ENCODE results near the gene SPATA18.
A peak's percentile ranks its signal among the peaks of the same experiment; 100 is the strongest.

The SPATA18 gene

DNA sequence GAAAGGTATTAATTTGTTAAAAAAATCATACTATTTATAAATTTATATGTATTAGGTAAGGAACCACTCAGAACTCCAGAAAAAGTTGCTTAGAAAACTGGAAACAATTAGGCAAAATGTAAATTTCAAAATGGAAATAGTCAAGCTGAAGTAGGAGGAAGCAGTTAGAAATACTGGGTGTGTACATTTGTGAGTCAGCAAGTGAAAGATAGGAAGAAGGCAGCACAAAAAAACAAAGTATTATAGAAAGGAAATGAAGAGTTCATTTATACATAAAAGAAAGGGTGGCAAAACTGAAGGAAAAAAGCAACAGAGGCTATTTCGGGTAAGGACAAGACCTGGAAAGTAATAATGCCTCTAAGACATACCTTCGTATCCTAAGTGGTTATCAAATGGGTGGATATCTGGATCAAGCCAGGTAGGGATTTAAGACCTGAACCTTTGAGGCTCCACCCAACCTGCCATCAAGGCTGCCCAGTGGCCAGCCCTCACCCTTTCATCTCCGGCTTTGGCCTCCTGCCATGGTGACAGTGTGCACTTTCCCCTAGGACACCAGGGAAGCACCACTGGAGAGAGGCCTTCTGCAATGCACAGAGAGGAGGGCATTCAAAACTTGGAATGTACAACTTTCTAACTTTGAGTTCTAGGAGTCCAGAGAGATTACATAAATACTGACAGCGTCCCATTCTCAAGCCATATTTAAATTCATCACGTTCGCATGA is 31.0 kb upstream of the SPATA18 start, which contains the start of gene LRRC66:
LRRC66 (minus strand) TSS at position 428 of the 722 bp plus-strand sequence. CDS start 2,750 bp downstream, outside the sequence.
- no peaks in the 10 kb centered on the region for H3K27me3 ChIP-seq (ENCODE audit: control insufficient read depth in 1 of 2, insufficient read depth in 2 of 2, low read length in 2 of 2)
- no peaks in the 10 kb centered on the region for H3K4me1 ChIP-seq (ENCODE audit: control insufficient read depth, insufficient read depth, low read length)
- no peaks in the 10 kb centered on the region for H3K9me3 ChIP-seq (ENCODE audit: control insufficient read depth in 2 of 2, low read length in 2 of 2)
- H3K4me3 ChIP-seq (ENCODE audit: low read length in 2 of 2), result no peak within 1 kb of the TSS
- H3K9ac ChIP-seq (ENCODE audit: low read length in 2 of 2), result no peak within 1 kb of the TSS
- no peak within 1 kb of the TSS for H3K27ac ChIP-seq (ENCODE audit: low read length)
- peaks cover 13 to 17% of the 10 kb centered on the region in 2 donors for H3K36me3 ChIP-seq (ENCODE audit: control insufficient read depth in 2 of 2, insufficient read depth in 2 of 2, low read length in 2 of 2)

DNA sequence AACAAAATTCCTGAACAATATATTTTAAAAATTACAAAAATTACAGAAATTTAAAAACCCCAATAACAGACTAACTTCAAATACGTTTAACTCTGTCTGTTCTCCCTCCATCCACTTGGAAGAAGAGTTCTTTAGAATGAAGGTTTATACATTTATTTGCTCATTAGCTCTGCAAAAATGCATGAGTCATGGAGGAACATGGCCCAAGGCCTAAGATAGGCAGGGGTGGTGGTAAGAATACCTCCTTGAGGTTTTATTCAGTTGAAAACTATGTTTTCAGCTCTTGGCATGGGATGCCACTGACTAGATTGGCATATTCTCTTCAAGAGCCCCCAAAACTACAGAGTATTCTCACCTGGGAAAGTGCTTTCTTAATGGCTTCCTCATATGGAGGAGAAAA is 22.1 kb upstream of the SPATA18 start:
- no peak overlapping the region for H3K27ac ChIP-seq (ENCODE audit: low read length)
- H3K4me3 ChIP-seq (ENCODE audit: low read length in 2 of 2), result no peak overlapping the region
- no peaks in the 10 kb centered on the region for H3K27me3 ChIP-seq (ENCODE audit: control insufficient read depth in 1 of 2, insufficient read depth in 2 of 2, low read length in 2 of 2)
- no peaks in the 10 kb centered on the region for H3K9me3 ChIP-seq (ENCODE audit: control insufficient read depth in 2 of 2, low read length in 2 of 2)
- H3K36me3 ChIP-seq (ENCODE audit: control insufficient read depth in 2 of 2, insufficient read depth in 2 of 2, low read length in 2 of 2), result peaks cover 17 to 19% of the 10 kb centered on the region in 2 donors
- H3K9ac ChIP-seq (ENCODE audit: low read length in 2 of 2), result no peak overlapping the region
- no peaks in the 10 kb centered on the region for H3K4me1 ChIP-seq (ENCODE audit: control insufficient read depth, insufficient read depth, low read length)

- no peak overlapping the region for H3K9ac ChIP-seq (ENCODE audit: low read length in 2 of 2)
- H3K27ac ChIP-seq (ENCODE audit: low read length), result no peak overlapping the region
- H3K4me1 ChIP-seq (ENCODE audit: control insufficient read depth, insufficient read depth, low read length), result no peaks in the 10 kb centered on the region
- H3K27me3 ChIP-seq (ENCODE audit: control insufficient read depth in 1 of 2, insufficient read depth in 2 of 2, low read length in 2 of 2), result no peaks in the 10 kb centered on the region
- no peak overlapping the region for H3K4me3 ChIP-seq (ENCODE audit: low read length in 2 of 2)
- peaks cover 7 to 10% of the 10 kb centered on the region in 2 donors for H3K36me3 ChIP-seq (ENCODE audit: control insufficient read depth in 2 of 2, insufficient read depth in 2 of 2, low read length in 2 of 2)
- no peaks in the 10 kb centered on the region for H3K9me3 ChIP-seq (ENCODE audit: control insufficient read depth in 2 of 2, low read length in 2 of 2)
Observed at GRCh38 chr4:52032005-52032404, 19.1 kb upstream of the SPATA18 start.

- Histone ChIP-seq H3K9me3 (ENCODE audit: control insufficient read depth in 2 of 2, low read length in 2 of 2) (no peaks in the 10 kb centered on the region), H3K4me1 (ENCODE audit: control insufficient read depth, insufficient read depth, low read length) (no peaks in the 10 kb centered on the region), H3K36me3 (ENCODE audit: control insufficient read depth in 2 of 2, insufficient read depth in 2 of 2, low read length in 2 of 2) (peaks cover 0 to 2% of the 10 kb centered on the region in 2 donors), H3K4me3 (ENCODE audit: low read length in 2 of 2) (no peak overlapping the region), H3K27ac (ENCODE audit: low read length) (no peak overlapping the region), H3K27me3 (ENCODE audit: control insufficient read depth in 1 of 2, insufficient read depth in 2 of 2, low read length in 2 of 2) (no peaks in the 10 kb centered on the region), H3K9ac (ENCODE audit: low read length in 2 of 2) (no peak overlapping the region)
Observed at GRCh38 chr4:52035190-52035589, 15.9 kb upstream of the SPATA18 start.

- H3K27ac ChIP-seq (ENCODE audit: low read length), result no peak overlapping the region
- peak overlapping the region; percentile 64 to 75 for H3K9ac ChIP-seq (ENCODE audit: low read length in 2 of 2)
- H3K4me1 ChIP-seq (ENCODE audit: control insufficient read depth, insufficient read depth, low read length), result no peaks in the 10 kb centered on the region
- no peaks in the 10 kb centered on the region for H3K9me3 ChIP-seq (ENCODE audit: control insufficient read depth in 2 of 2, low read length in 2 of 2)
- peak overlapping the region; percentile 81 to 86 for H3K4me3 ChIP-seq (ENCODE audit: low read length in 2 of 2)
- H3K36me3 ChIP-seq (ENCODE audit: control insufficient read depth in 2 of 2, insufficient read depth in 2 of 2, low read length in 2 of 2), result no peaks in the 10 kb centered on the region
- no peaks in the 10 kb centered on the region for H3K27me3 ChIP-seq (ENCODE audit: control insufficient read depth in 1 of 2, insufficient read depth in 2 of 2, low read length in 2 of 2)
Observed at GRCh38 chr4:52036886-52037530, 14.1 kb upstream of the SPATA18 start.

DNA sequence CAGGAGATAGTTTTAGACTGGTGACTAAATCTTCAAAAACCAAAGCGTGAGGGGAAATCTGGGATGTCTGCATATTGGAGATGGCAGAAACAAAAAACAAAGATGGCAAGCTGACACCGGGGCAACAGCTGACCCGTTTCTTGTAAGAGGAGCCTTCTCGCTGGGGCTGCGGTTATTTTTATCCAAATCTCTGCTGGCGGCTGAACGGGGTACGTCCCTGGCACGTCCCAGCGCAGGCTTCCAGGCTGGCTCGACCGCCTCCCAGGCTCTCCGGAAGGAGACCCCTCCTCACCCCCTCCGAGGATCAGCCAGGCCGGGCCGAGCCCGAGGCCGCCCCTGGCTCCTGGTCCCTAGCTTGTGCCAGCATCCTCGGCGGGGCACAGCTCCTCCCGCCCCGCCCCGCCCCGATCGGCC is 13.4 kb upstream of the SPATA18 start:
- Histone ChIP-seq H3K9ac (ENCODE audit: low read length in 2 of 2) (peak overlapping the region; percentile 64 to 75), H3K9me3 (ENCODE audit: control insufficient read depth in 2 of 2, low read length in 2 of 2) (no peaks in the 10 kb centered on the region), H3K27ac (ENCODE audit: low read length) (no peak overlapping the region), H3K27me3 (ENCODE audit: control insufficient read depth in 1 of 2, insufficient read depth in 2 of 2, low read length in 2 of 2) (no peaks in the 10 kb centered on the region), H3K36me3 (ENCODE audit: control insufficient read depth in 2 of 2, insufficient read depth in 2 of 2, low read length in 2 of 2) (no peaks in the 10 kb centered on the region), H3K4me3 (ENCODE audit: low read length in 2 of 2) (peak overlapping the region; percentile 81 to 86), H3K4me1 (ENCODE audit: control insufficient read depth, insufficient read depth, low read length) (no peaks in the 10 kb centered on the region)

DNA sequence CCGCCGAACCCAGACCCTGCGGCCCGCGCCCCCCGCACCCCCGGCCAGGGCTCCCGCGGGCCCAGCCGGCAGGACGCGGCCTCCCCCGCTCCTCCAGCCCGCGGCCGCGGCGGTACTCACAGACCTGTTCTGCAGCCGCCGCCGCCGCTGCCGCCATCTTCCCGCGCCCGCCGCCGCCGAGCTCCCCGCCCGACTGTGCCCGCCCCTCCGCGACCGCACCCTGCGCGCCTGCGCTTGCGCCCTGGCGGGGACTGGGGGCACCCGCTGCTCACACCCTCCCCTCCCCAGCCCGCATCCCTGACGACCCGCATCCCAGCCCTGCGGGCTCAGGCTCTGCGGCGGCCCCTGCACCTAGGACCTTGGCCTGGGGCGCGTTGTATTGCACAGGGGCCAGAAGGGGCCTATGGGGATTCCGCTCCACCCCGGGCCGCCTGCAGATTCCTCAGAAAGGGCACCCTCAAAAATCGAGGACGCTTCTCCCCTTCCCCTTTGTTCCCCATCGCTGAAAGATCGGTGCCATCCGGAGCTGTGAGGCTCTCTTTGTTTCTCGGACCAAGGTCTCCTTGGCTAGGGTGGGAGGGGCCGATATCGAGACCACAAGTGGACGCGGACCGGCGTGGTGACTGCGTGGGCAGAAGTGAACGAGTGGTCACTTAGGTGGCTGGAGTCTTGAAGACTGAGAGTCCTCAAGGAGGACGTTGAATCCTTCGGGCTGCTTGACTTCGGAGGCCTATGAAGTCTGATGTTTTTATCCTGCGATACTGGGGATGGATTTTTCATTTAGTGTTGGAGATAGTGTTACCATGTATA is 12.8 kb upstream of the SPATA18 start, which contains the start of gene SGCB:
SGCB (minus strand) TSS at position 197 of the 810 bp plus-strand sequence; CDS start at position 157, 40 bp downstream.
- Histone ChIP-seq H3K27me3 (ENCODE audit: control insufficient read depth in 1 of 2, insufficient read depth in 2 of 2, low read length in 2 of 2) (no peaks in the 10 kb centered on the region), H3K27ac (ENCODE audit: low read length) (no peak within 1 kb of the TSS), H3K4me1 (ENCODE audit: control insufficient read depth, insufficient read depth, low read length) (no peaks in the 10 kb centered on the region), H3K9ac (ENCODE audit: low read length in 2 of 2) (peak within 1 kb of the TSS; percentile 64 to 75), H3K4me3 (ENCODE audit: low read length in 2 of 2) (peak within 1 kb of the TSS; percentile 81 to 86), H3K36me3 (ENCODE audit: control insufficient read depth in 2 of 2, insufficient read depth in 2 of 2, low read length in 2 of 2) (no peaks in the 10 kb centered on the region), H3K9me3 (ENCODE audit: control insufficient read depth in 2 of 2, low read length in 2 of 2) (no peaks in the 10 kb centered on the region)

DNA sequence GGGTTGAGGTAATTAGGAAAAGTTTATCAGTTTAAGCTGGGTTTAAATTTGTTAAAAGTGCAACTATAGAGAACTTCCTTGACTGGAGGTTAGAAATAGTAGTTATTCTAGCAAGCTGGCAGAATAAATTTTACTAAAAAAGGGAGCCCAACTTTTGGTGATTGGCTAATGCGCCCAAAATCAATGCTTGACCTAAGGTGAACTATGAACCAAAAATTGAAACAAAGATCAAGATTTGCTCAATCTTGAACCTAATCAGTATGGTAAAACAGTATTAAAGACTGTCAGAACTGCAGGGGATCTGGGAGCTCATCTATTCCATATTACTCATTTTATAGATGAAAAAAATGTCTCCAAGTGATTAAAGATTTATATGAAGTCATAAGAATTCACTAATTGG is 6.1 kb upstream of the SPATA18 start:
- Histone ChIP-seq H3K27ac (ENCODE audit: low read length) (no peak overlapping the region), H3K9me3 (ENCODE audit: control insufficient read depth in 2 of 2, low read length in 2 of 2) (no peaks in the 10 kb centered on the region), H3K27me3 (ENCODE audit: control insufficient read depth in 1 of 2, insufficient read depth in 2 of 2, low read length in 2 of 2) (peaks cover 0 to 2% of the 10 kb centered on the region in 2 donors), H3K36me3 (ENCODE audit: control insufficient read depth in 2 of 2, insufficient read depth in 2 of 2, low read length in 2 of 2) (no peaks in the 10 kb centered on the region), H3K4me3 (ENCODE audit: low read length in 2 of 2) (no peak overlapping the region), H3K9ac (ENCODE audit: low read length in 2 of 2) (no peak overlapping the region), H3K4me1 (ENCODE audit: control insufficient read depth, insufficient read depth, low read length) (no peaks in the 10 kb centered on the region)

- peaks cover 0 to 12% of the 10 kb centered on the region in 2 donors for H3K27me3 ChIP-seq (ENCODE audit: control insufficient read depth in 1 of 2, insufficient read depth in 2 of 2, low read length in 2 of 2)
Observed at GRCh38 chr4:52049266-52049665, 1.8 kb upstream of the SPATA18 start.

GRCh38 chr4:52051615-52052474 is 741 bp downstream of the SPATA18 start:
- H3K27ac ChIP-seq (ENCODE audit: low read length), result peak overlapping the region; percentile 41
- H3K4me3 ChIP-seq (ENCODE audit: low read length in 2 of 2), result peak overlapping the region; percentile 75 to 77
- no peaks in the 10 kb centered on the region for H3K36me3 ChIP-seq (ENCODE audit: control insufficient read depth in 2 of 2, insufficient read depth in 2 of 2, low read length in 2 of 2)
- H3K4me1 ChIP-seq (ENCODE audit: control insufficient read depth, insufficient read depth, low read length), result peaks cover 9% of the 10 kb centered on the region
- H3K9ac ChIP-seq (ENCODE audit: low read length in 2 of 2), result peak overlapping the region in 1 of 2 donors; percentile 33
- H3K27me3 ChIP-seq (ENCODE audit: control insufficient read depth in 1 of 2, insufficient read depth in 2 of 2, low read length in 2 of 2), result peaks cover 0 to 12% of the 10 kb centered on the region in 2 donors
- H3K9me3 ChIP-seq (ENCODE audit: control insufficient read depth in 2 of 2, low read length in 2 of 2), result no peaks in the 10 kb centered on the region

More at GRCh38 chr4:52049266-52049665, 1.8 kb upstream of the SPATA18 start:
- no peaks in the 10 kb centered on the region for H3K36me3 ChIP-seq (ENCODE audit: control insufficient read depth in 2 of 2, insufficient read depth in 2 of 2, low read length in 2 of 2)
- no peak overlapping the region for H3K27ac ChIP-seq (ENCODE audit: low read length)
- H3K9ac ChIP-seq (ENCODE audit: low read length in 2 of 2), result no peak overlapping the region
- H3K9me3 ChIP-seq (ENCODE audit: control insufficient read depth in 2 of 2, low read length in 2 of 2), result no peaks in the 10 kb centered on the region
- peaks cover 9% of the 10 kb centered on the region for H3K4me1 ChIP-seq (ENCODE audit: control insufficient read depth, insufficient read depth, low read length)
- no peak overlapping the region for H3K4me3 ChIP-seq (ENCODE audit: low read length in 2 of 2)
